Common myeloid progenitor, CD34-positive (primary cell): ENCODE data around the gene MYORG.

Experiments used
- CTCF ChIA-PET: fragments of 350-600 bp; sonication (Branson Sonifier 250); formaldehyde crosslinking; loops from one replicate; lab custom pipeline; 2021; ENCODE audit warnings: antibody characterized with exemption; lab: Charles Lee
- POLR2A ChIA-PET: fragments of 350-600 bp; sonication (Branson Sonifier 250); formaldehyde crosslinking; loops from one replicate; lab custom pipeline; 2021; ENCODE audit warnings: antibody characterized with exemption; lab: Charles Lee
- DNase-seq, 3 donors: peaks; one replicate each; pipeline versions ENCODE4 v3.0.0 to v3.0.0-alpha.2; 2013
- H3K27ac ChIP-seq, 2 experiments: 1 replicate in 1 of 2; 2 replicates in 1 of 2; pipeline ENCODE4 v1.7.0; 2013; ENCODE audit warnings: inconsistent platforms in 2 of 2, low read length in 2 of 2, mild to moderate bottlenecking in 2 of 2, low read depth in 1 of 2, moderate library complexity in 1 of 2; ENCODE audit not compliant: severe bottlenecking in 2 of 2, insufficient read depth in 1 of 2, poor library complexity in 1 of 2
- H3K27me3 ChIP-seq, 5 experiments: replicated peaks in 2 of 5; 1 replicate in 3 of 5; 2 replicates in 2 of 5; pipeline versions ENCODE4 v1.6.1 to v1.7.0; 2013; ENCODE audit warnings: low read length in 4 of 5, mild to moderate bottlenecking in 2 of 5, moderate library complexity in 2 of 5, inconsistent platforms in 1 of 5; ENCODE audit not compliant: insufficient read depth in 5 of 5, control insufficient read depth in 4 of 5
- H3K36me3 ChIP-seq, 4 experiments: 1 replicate in 2 of 4; 2 replicates in 2 of 4; pipeline versions ENCODE4 v1.6.1 to v1.7.0; 2013; ENCODE audit warnings: low read length in 3 of 4, control low read depth in 1 of 4, mild to moderate bottlenecking in 1 of 4; ENCODE audit not compliant: control insufficient read depth in 4 of 4, insufficient read depth in 4 of 4
- H3K4me1 ChIP-seq, 4 experiments: 1 replicate in 3 of 4; 2 replicates in 1 of 4; pipeline versions ENCODE4 v1.6.1 to v1.7.1; 2013; ENCODE audit warnings: low read length in 3 of 4, mild to moderate bottlenecking in 3 of 4, control low read depth in 1 of 4, inconsistent platforms in 1 of 4, moderate library complexity in 1 of 4; ENCODE audit not compliant: control insufficient read depth in 4 of 4, insufficient read depth in 4 of 4; ENCODE audit errors: control extremely low read depth in 1 of 4
- H3K4me3 ChIP-seq, 7 experiments: 1 replicate in 4 of 7; 2 replicates in 3 of 7; pipeline versions ENCODE4 v1.5.1 to v1.7.0; 2013; ENCODE audit warnings: mild to moderate bottlenecking in 7 of 7, low read length in 6 of 7, moderate library complexity in 6 of 7, inconsistent platforms in 2 of 7, low read depth in 2 of 7, control low read depth in 1 of 7; ENCODE audit not compliant: insufficient read depth in 4 of 7, control insufficient read depth in 1 of 7; ENCODE audit errors: extremely low read depth in 1 of 7
- H3K9me3 ChIP-seq, 5 experiments: 1 replicate in 4 of 5; 2 replicates in 1 of 5; pipeline versions ENCODE4 v1.6.1 to v1.7.1; 2013; ENCODE audit warnings: low read length in 4 of 5, mild to moderate bottlenecking in 2 of 5, inconsistent platforms in 1 of 5, low read depth in 1 of 5, moderate library complexity in 1 of 5; ENCODE audit not compliant: control insufficient read depth in 4 of 5, insufficient read depth in 2 of 5; ENCODE audit errors: control extremely low read depth in 1 of 5
- WGBS: methylation state at CpG from one replicate; pipeline ENCODE4 v1.1.5; 2013; ENCODE audit not compliant: insufficient coverage; 5-methylcytosine and 5-hydroxymethylcytosine counted together

MYORG gene

DNA sequence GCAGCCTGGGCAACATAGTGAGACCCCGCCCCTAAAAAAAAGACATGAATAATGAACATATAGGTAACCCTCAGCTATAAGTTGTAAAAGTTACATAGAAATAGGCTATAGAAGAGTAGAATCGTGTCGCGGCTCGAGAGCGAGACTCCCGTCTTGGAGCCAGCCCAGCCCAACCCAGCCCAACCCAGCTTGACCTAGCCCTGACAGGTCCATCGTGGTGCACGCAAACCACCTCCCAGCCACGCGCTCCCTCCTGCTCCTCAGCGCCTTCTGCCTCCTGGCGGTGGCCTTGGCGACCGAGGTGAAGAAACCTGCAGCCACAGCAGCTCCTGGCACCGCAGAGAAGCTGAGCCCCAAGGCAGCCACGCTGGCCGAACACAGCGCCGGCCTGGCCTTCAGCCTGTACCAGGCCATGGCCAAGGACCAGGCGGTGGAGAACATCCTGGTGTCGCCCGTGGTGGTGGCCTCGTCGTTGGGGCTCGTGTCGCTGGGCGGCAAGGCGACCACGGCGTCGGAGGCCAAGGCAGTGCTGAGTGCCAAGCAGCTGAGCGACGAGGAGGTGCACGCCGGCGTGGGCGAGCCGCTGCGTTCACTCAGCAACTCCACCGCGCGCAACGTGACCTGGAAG lies 58.4 kb downstream of the MYORG start:
- Histone ChIP-seq H3K36me3 (peaks cover 0 to 13% (median 2%) of the 10 kb centered on the region in 4 experiments), H3K4me1 (no peaks in the 10 kb centered on the region), H3K27ac (no peak overlapping the region), H3K4me3 (no peak overlapping the region), H3K27me3 (no peaks in the 10 kb centered on the region), H3K9me3 (no peaks in the 10 kb centered on the region)
- 96% methylated on average over 38 of the region's 44 CpGs for WGBS
- ChIA-PET POLR2A (no interaction called here), CTCF (interaction anchor here (0.7 to 2.1 kb wide), 3 partner anchors 14 to 62 kb away, joined by 3 to 6 read pairs (median 4); no protein-coding TSS in a partner anchor)
- DNase-seq: no peak

GRCh38 chr9:34317436-34317835 lies 59.3 kb downstream of the MYORG start:
- no peaks in the 10 kb centered on the region for H3K4me1 ChIP-seq
- H3K27me3 ChIP-seq: no peaks in the 10 kb centered on the region
- DNase-seq: no peak
- WGBS: 100% methylated on average over 1 of the region's 2 CpGs
- CTCF ChIA-PET: interaction anchor here (1.5 kb wide), 1 partner anchor 53 kb away, joined by 4 read pairs; no protein-coding TSS in a partner anchor
- no peaks in the 10 kb centered on the region for H3K9me3 ChIP-seq
- peaks cover 0 to 13% (median 2%) of the 10 kb centered on the region in 4 experiments for H3K36me3 ChIP-seq
- no peak overlapping the region for H3K27ac ChIP-seq
- POLR2A ChIA-PET: no interaction called here
- no peak overlapping the region for H3K4me3 ChIP-seq
